Measurements from ENCODE around the gene FBXO44. TPM values are rescaled to one million over a fixed set of nuclear protein-coding genes. Genes with fewer than 3 reads are reported as not detected.

Gene FBXO44, protein sequence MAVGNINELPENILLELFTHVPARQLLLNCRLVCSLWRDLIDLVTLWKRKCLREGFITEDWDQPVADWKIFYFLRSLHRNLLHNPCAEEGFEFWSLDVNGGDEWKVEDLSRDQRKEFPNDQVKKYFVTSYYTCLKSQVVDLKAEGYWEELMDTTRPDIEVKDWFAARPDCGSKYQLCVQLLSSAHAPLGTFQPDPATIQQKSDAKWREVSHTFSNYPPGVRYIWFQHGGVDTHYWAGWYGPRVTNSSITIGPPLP
- 9.6 and 18.6 TPM in 2 replicates for total RNA-seq

DNA sequence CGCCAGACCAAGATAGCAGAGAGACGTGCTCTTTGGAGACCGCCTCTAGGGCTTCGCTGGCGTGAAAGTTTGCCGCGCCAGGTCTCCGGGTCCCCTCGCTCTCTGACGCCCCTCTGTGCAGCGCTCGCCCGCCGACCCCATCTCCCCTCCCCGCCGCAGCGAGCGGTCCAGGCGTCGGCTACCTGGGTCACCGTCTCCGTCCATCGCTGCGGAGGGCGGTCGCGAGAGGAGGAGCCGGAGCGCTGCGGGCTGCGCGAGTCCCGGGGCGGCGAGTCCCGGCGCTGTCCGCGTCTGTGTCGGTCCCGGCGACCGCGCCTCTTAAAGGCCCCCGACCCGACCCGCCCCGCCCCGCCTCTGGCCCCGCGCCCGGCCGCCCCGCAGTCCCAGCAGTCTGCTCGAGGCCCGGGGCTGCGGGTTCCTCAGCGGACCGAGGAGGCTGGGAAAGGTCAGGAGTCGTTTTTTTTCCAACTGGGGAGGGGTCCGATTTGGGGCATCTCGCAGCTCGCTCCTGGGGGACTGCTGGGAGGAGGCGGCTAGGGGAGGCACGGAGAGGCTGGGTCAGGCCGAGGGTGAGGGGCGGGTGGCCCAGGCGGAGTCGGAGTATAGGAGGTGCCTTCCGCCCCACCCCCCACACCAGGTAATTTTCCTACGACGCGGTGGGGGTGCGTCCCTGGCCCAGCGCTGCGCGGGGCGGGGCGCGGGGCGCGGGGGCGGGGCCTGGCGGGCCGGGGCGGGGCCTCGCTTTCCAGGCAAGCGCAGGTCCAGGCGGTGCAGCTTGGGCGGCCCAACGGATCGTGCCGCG, at the start of gene FBXO44, which contains the start of gene FBXO2:
Gene FBXO44 (plus strand): TSS at position 741 of the 802 bp plus-strand sequence. CDS start 959 bp downstream, outside the sequence.
Gene FBXO2 (minus strand): TSS at position 293 of the 802 bp plus-strand sequence. CDS start 89 bp downstream, at position 204.

DNA sequence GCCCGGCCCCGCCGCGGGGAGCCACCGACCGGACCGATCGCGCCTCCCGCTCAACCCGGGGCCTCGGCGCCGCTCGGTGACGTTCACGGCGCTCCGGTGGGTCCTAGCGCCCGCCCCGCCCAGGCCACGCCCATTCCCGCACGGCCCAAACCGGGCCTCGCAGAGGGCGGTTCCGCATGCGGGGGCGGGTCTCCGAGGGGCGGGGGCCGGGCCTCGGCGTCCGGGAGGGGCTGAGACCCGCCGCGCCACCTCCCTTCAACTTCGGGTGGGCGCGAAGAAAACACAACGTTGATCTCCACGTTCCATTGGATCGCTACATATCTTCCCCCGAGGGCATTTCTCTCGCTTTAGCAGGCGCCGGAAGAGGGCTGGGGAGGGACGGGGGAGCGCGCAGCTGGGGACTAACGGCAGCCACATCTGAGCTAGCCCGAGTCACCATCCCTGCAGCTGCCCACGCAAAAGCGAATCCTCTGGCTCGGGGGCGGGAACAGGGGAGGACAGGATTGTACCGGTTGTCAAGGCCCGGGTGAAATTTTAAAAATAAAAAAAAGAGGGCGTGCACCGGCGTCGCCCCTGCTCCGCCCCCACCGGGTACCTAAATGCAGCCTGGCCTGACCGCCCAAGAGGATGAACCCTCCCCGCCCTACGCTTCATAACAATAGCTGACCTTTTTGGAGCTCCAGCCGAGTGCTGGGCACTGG, 26.5 kb downstream of the FBXO44 start, which contains the start of gene MAD2L2:
Gene MAD2L2 (minus strand): TSS at position 78 of the 701 bp plus-strand sequence. CDS start 547 bp downstream, outside the sequence.

DNA sequence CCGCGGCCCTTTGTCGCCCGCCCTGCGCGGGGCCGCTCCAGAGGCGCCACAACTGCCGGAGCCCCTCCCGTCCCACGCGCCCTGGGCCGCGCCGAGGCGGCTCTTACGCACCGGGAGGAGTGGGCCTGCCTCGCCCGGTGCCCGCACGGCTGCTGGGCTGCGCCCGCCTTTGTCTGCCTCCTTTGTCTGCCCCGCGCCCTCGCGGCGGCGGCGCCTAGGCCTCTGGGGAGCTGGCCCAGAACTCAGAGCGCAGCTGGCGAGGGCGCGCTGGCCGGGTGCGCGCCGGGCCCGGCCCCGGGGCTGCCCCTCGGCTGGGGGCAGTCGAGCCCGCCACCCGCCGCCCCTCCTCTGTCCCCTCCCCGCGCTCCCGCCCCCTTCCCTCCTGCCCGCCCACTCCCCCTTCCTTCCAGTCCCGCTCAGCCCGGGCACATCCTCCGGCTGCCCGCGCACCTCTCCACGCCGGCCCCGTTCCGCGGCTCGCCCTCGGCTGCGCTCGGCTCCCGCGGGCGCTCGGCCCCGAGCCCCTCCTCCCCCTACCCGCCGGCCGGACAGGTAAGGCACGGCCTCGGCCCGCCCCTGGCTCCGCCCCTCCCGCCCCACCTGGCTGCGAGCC, 36.7 kb downstream of the FBXO44 start, which contains the start of gene DRAXIN:
Gene DRAXIN (plus strand): TSS at position 409 of the 613 bp plus-strand sequence. CDS start 14,549 bp downstream, outside the sequence.

Other genes starting within 250 kb of the FBXO44 start
- gene DISP3, start 175.7 kb upstream of the FBXO44 start, total RNA-seq = 0.10 and 0.33 TPM in 2 replicates
- gene FBXO2, start 448 bp upstream of the FBXO44 start, total RNA-seq = 1.3 and 2.3 TPM in 2 replicates
- 2.3 and 3.3 TPM in 2 replicates for gene FBXO6, start 9.3 kb downstream of the FBXO44 start, total RNA-seq
- gene MAD2L2, start 26.3 kb downstream of the FBXO44 start, total RNA-seq = 26.8 and 32.7 TPM in 2 replicates
- gene DRAXIN, start 36.8 kb downstream of the FBXO44 start, total RNA-seq = 0.33 and 0.96 TPM in 2 replicates
- gene AGTRAP, start 81.3 kb downstream of the FBXO44 start, total RNA-seq = 42.9 and 50.6 TPM in 2 replicates
- not detected in 2 replicates for gene C1orf167, start 107.3 kb downstream of the FBXO44 start, total RNA-seq
- gene MTHFR, start 151.1 kb downstream of the FBXO44 start, total RNA-seq = 21.2 and 23.4 TPM in 2 replicates
- 10.5 and 16.6 TPM in 2 replicates for gene CLCN6, start 151.3 kb downstream of the FBXO44 start, total RNA-seq
- gene NPPA, start 192.9 kb downstream of the FBXO44 start, total RNA-seq = not detected in 2 replicates
- gene NPPB, start 204.1 kb downstream of the FBXO44 start, total RNA-seq = not detected in 2 replicates

All from vein endothelial cell (primary cell).